SHP77 (cell line): ENCODE measurements around the gene IFNA2.
A peak's percentile ranks its signal among the peaks of the same experiment; 100 is the strongest.
"Not testable (repeated sequence)": the region's sequence is repeated elsewhere in the genome, so short reads cannot be mapped to it uniquely, and the experiment has no call there.

Source experiments
- DNase-seq, 2 experiments: peaks; one replicate each; lab custom pipeline; 2025; lab: John Stamatoyannopoulos, UW

Gene IFNA2

GRCh38 chr9:21381448-21382339, 3.5 kb downstream of the IFNA2 start:
- DNase-seq: no peak

GRCh38 chr9:21371467-21371866, 13.7 kb downstream of the IFNA2 start:
- DNase-seq: not testable (repeated sequence)

- no peak for DNase-seq
Measured at GRCh38 chr9:21367957-21368356, 17.2 kb downstream of the IFNA2 start, which contains the start of gene IFNA13. IFNA13 (minus strand) TSS chr9:21368057; CDS start chr9:21368010, 47 bp downstream.

- not testable (repeated sequence) for DNase-seq
Measured at GRCh38 chr9:21367169-21367568, 18.0 kb downstream of the IFNA2 start.

GRCh38 chr9:21362287-21362686, 22.9 kb downstream of the IFNA2 start:
- no peak for DNase-seq

GRCh38 chr9:21357479-21358460, 27.4 kb downstream of the IFNA2 start:
- DNase-seq: no peak

- DNase-seq: no peak
Measured at GRCh38 chr9:21350787-21351186, 34.4 kb downstream of the IFNA2 start, which contains the start of gene IFNA6. IFNA6 (minus strand) TSS chr9:21350887; CDS start chr9:21350887, 0 bp downstream.

- no peak for DNase-seq
Measured at GRCh38 chr9:21348430-21348970, 36.7 kb downstream of the IFNA2 start.

- DNase-seq: no peak
Measured at GRCh38 chr9:21340735-21341134, 44.5 kb downstream of the IFNA2 start.

- DNase-seq: no peak
Measured at GRCh38 chr9:21336457-21336856, 48.7 kb downstream of the IFNA2 start.

- peak; percentile 59 to 76 for DNase-seq
Measured at GRCh38 chr9:21334701-21335632, 50.2 kb downstream of the IFNA2 start, which contains the start of gene KLHL9. KLHL9 (minus strand) TSS chr9:21335404; CDS start chr9:21334859, 545 bp downstream.
